Measurements from ENCODE around the gene ETV7.

DNA sequence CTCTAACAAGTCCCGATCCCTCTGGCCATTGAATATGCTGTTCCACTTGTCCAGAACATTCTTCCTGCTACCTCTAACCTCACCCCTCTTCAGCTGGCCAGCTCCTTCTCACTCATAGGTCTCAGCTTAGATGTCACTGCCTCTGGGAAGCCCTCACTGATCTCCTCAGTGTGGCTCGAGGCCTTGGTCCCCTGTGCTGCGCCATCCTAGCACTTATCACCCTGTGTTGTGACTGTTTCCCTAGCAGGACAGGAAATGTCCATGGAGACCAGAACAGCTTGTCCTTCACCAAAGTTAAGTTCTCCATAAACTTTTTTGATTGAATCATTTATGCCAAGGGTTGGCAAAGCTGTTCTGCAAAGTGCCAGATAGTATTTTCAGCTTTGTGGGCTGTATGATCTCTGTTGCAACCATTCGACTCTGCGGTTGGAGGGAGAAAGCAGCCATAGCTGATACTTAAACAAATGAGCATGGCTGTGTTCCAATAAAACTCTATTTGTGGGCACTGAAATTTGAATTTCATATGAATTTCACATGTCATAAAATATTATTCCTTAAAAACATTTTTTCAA is 44.3 kb downstream of the ETV7 start:
- TF ChIP-seq, protein P1, sequence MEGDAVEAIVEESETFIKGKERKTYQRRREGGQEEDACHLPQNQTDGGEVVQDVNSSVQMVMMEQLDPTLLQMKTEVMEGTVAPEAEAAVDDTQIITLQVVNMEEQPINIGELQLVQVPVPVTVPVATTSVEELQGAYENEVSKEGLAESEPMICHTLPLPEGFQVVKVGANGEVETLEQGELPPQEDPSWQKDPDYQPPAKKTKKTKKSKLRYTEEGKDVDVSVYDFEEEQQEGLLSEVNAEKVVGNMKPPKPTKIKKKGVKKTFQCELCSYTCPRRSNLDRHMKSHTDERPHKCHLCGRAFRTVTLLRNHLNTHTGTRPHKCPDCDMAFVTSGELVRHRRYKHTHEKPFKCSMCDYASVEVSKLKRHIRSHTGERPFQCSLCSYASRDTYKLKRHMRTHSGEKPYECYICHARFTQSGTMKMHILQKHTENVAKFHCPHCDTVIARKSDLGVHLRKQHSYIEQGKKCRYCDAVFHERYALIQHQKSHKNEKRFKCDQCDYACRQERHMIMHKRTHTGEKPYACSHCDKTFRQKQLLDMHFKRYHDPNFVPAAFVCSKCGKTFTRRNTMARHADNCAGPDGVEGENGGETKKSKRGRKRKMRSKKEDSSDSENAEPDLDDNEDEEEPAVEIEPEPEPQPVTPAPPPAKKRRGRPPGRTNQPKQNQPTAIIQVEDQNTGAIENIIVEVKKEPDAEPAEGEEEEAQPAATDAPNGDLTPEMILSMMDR (IDR thresholded peaks at IDR 0.05) = no peak
- TF ChIP-seq POLR2A (IDR thresholded peaks at IDR 0.05) = no peak

All from lower leg skin (tissue), 3 donors.